Smooth muscle cell (in vitro differentiated cells): ENCODE measurements around the gene DAB1. TPM values are rescaled to one million over a fixed set of nuclear protein-coding genes. Genes with fewer than 3 reads are reported as not detected.

Experiments used
- DNase-seq: peaks from one replicate; lab custom pipeline; 2025; ENCODE audit not compliant: unreplicated experiment; lab: John Stamatoyannopoulos, UW
- H2AFZ ChIP-seq: fragments of 200-600 bp; sonication (generic); 2 replicates; pipeline ENCODE4 v1.6.0; 2016; ENCODE audit warnings: antibody characterized with exemption, low read depth, mild to moderate bottlenecking
- H3F3A ChIP-seq: fragments of 200-600 bp; sonication (generic); 2 replicates; pipeline ENCODE4 v1.6.0; 2017; ENCODE audit warnings: antibody characterized with exemption, low read depth
- H3K27ac ChIP-seq: fragments of 200-600 bp; sonication (generic); 2 replicates; pipeline ENCODE4 v1.5.1; 2016; ENCODE audit warnings: low read depth, mild to moderate bottlenecking
- H3K27me3 ChIP-seq: fragments of 200-600 bp; sonication (generic); 2 replicates; pipeline ENCODE4 v1.6.1; 2016; ENCODE audit warnings: low read depth, mild to moderate bottlenecking
- H3K36me3 ChIP-seq: fragments of 200-600 bp; sonication (generic); 2 replicates; pipeline ENCODE4 v1.5.1; 2016; ENCODE audit warnings: low read depth
- H3K4me1 ChIP-seq: fragments of 200-600 bp; sonication (generic); 2 replicates; pipeline ENCODE4 v1.5.1; 2016; ENCODE audit warnings: low read depth
- H3K4me2 ChIP-seq: fragments of 200-600 bp; sonication (generic); 2 replicates; pipeline ENCODE4 v1.6.0; 2016; ENCODE audit warnings: mild to moderate bottlenecking
- H3K4me3 ChIP-seq: fragments of 200-600 bp; sonication (generic); 2 replicates; pipeline ENCODE4 v1.5.1; 2016; ENCODE audit warnings: mild to moderate bottlenecking
- H3K79me2 ChIP-seq: fragments of 200-600 bp; sonication (generic); 2 replicates; pipeline ENCODE4 v1.6.0; 2016; ENCODE audit warnings: low read depth, mild to moderate bottlenecking
- H3K9ac ChIP-seq: fragments of 200-600 bp; sonication (generic); 2 replicates; pipeline ENCODE4 v1.6.0; 2016; ENCODE audit warnings: low read depth
- H3K9me3 ChIP-seq: fragments of 200-600 bp; sonication (generic); replicated peaks from 2 replicates; pipeline ENCODE4 v1.5.1; 2016; ENCODE audit warnings: low read depth
- H4K20me1 ChIP-seq: fragments of 200-600 bp; sonication (generic); 2 replicates; pipeline ENCODE4 v1.6.0; 2016; ENCODE audit warnings: low read depth
- WGBS: methylation state at CpG from one replicate; pipeline ENCODE4 v1.1.7; 2016; ENCODE audit warnings: low lambda C conversion rate; 5-methylcytosine and 5-hydroxymethylcytosine counted together
- polyA plus RNA-seq: library from polyadenylated mRNA; unstranded; fragments of >200 nt; fragmentation: Nextera tagmentation; extraction: Ambion mirVana; gene quantifications from 2 replicates; pipeline ENCODE4 v1.2.1, GENCODE V29; 2016
- total RNA-seq: library from RNA; depleted of rRNA; stranded (reverse); fragments of >200 nt; gene quantifications from 2 replicates; pipeline ENCODE4 v1.2.3, GENCODE V29; 2014
- TF ChIP-seq, protein P1 (sequence below): fragments of 200-600 bp; sonication (generic); IDR thresholded peaks from 2 replicates; pipeline ENCODE4 v1.5.1; 2017; ENCODE audit warnings: borderline replicate concordance, mild to moderate bottlenecking, antibody characterized with exemption; ENCODE audit not compliant: insufficient read depth, poor library complexity, severe bottlenecking

The DAB1 gene
- total RNA-seq = 0.22 TPM in 1 of 2 replicates, not detected in the other
- polyA plus RNA-seq = 0.30 TPM in 1 of 2 replicates, not detected in the other

DNA sequence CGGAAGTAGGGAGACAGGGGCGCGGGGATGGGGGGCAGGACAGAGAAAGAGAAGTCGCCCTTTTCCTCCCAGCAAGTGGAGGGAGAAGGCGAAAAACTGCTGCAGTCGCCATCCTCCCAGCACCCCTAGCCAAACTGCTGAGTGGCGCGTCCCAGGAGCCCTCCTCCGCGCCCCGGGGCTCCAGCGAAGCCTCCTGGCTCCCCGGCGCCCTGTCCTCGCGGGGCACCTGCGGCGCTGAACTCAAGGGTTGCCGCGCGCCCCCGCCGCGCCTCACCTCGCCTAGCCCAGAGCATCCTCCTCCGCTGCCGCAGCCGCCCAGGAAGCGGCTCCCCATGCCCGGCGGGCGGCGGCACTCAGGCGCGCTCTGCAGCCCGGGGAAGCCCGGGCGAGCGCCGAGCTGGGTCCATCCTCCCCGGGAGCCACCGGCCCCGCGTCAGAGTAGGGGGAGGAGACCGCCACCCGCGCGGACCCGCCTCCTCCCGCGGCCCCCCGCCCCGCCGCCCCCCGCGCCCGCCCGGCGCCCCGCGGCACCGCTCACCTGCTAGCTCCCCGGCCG lies at the start of gene DAB1:
TSS of gene DAB1 (minus strand) at position 405 of the 556 bp plus-strand sequence. CDS start 133,030 bp downstream, outside the sequence.
- Histone ChIP-seq H3K9ac (no peak within 1 kb of the TSS), H3K4me3 (peak within 1 kb of the TSS; percentile 55), H3K9me3 (no peaks in the 10 kb centered on the region), H2AFZ (peak within 1 kb of the TSS; percentile 46), H3K4me2 (peak within 1 kb of the TSS; percentile 93), H3K4me1 (peaks cover 5% of the 10 kb centered on the region), H3K27ac (no peak within 1 kb of the TSS), H4K20me1 (no peaks in the 10 kb centered on the region), H3K36me3 (no peaks in the 10 kb centered on the region), H3F3A (no peaks in the 10 kb centered on the region), H3K79me2 (no peaks in the 10 kb centered on the region), H3K27me3 (peaks cover 76% of the 10 kb centered on the region)
- 2% methylated on average over 30 of the region's 64 CpGs for WGBS
- TF ChIP-seq, protein P1, sequence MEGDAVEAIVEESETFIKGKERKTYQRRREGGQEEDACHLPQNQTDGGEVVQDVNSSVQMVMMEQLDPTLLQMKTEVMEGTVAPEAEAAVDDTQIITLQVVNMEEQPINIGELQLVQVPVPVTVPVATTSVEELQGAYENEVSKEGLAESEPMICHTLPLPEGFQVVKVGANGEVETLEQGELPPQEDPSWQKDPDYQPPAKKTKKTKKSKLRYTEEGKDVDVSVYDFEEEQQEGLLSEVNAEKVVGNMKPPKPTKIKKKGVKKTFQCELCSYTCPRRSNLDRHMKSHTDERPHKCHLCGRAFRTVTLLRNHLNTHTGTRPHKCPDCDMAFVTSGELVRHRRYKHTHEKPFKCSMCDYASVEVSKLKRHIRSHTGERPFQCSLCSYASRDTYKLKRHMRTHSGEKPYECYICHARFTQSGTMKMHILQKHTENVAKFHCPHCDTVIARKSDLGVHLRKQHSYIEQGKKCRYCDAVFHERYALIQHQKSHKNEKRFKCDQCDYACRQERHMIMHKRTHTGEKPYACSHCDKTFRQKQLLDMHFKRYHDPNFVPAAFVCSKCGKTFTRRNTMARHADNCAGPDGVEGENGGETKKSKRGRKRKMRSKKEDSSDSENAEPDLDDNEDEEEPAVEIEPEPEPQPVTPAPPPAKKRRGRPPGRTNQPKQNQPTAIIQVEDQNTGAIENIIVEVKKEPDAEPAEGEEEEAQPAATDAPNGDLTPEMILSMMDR = no peak
- no peak for DNase-seq

DNA sequence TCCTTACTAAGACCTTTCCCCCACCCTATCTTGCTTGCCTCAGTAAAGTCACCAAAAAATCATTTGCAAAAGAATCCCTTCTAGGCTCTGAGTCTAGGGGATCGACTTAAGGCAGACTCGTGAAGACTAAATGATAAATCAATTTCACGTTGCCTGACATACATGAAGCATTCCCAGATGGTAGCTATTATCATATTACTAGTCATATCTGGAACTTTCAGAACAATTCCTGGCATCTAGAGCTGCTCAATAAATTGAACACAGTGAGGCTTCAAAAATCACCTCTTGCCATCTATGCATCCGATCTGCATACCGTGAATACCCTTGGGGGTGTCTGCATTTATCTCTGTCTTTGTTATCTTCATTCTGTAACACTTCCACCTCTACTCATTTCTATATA lies 49.6 kb upstream of the DAB1 start:
- Histone ChIP-seq H3K79me2 (no peaks in the 10 kb centered on the region), H3K9me3 (no peaks in the 10 kb centered on the region), H3K27ac (no peak overlapping the region), H3K4me2 (no peak overlapping the region), H3K36me3 (no peaks in the 10 kb centered on the region), H3F3A (no peaks in the 10 kb centered on the region), H3K4me3 (no peak overlapping the region), H4K20me1 (no peaks in the 10 kb centered on the region), H2AFZ (no peak overlapping the region), H3K9ac (no peak overlapping the region), H3K4me1 (no peaks in the 10 kb centered on the region), H3K27me3 (no peaks in the 10 kb centered on the region)
- 90% methylated on average over 5 of the region's 5 CpGs for WGBS
- TF ChIP-seq, protein P1 = no peak
- no peak for DNase-seq

DNA sequence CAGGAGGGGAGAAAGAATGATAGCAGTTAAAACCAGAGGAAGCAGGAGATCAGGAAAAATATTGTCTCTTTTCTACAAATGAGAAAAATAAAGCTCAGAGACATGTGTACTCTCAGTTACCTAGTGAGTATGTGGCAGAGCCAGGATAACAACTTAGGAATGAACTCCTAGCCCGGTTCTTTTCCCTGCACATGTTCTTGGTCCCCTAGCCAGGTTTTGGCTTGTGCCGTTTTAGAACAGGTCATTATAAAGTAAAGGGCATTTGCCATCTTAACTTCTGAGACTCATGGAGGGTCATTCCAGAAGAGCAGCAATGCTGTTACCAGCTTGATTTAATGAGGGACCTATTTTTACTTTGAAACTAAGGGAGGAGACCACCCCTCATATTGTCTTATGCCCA lies 48.1 kb upstream of the DAB1 start:
- 95% methylated on average over 2 of the region's 2 CpGs for WGBS
- Histone ChIP-seq H3K79me2 (no peaks in the 10 kb centered on the region), H3K9ac (no peak overlapping the region), H3K36me3 (no peaks in the 10 kb centered on the region), H3K4me3 (no peak overlapping the region), H4K20me1 (no peaks in the 10 kb centered on the region), H3K9me3 (no peaks in the 10 kb centered on the region), H2AFZ (no peak overlapping the region), H3K4me1 (no peaks in the 10 kb centered on the region), H3K27me3 (no peaks in the 10 kb centered on the region), H3F3A (no peaks in the 10 kb centered on the region), H3K4me2 (no peak overlapping the region), H3K27ac (no peak overlapping the region)
- DNase-seq = no peak
- TF ChIP-seq, protein P1 = no peak

DNA sequence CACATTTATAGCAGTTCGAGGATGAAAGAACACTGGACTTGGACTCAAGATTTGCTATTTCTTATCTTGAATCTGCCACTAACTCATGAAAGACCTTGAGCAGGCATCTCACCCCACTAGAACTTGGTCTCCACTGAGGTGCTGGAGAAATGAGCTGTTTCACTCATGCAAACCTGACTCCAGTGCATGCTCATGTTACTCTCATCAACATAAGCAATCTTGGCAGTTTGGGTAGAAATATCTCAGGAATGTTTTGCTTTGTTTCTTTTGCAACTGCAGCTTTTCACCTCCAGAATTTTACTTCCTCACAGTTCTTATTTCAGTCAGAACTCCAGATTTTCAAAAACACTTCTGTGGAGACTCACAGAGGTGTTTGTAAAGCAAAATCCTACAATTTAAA lies 46.2 kb upstream of the DAB1 start:
- H3K4me1 ChIP-seq = no peaks in the 10 kb centered on the region
- H3K4me3 ChIP-seq = no peak overlapping the region
- no peaks in the 10 kb centered on the region for H3F3A ChIP-seq
- TF ChIP-seq, protein P1 = no peak
- no peaks in the 10 kb centered on the region for H4K20me1 ChIP-seq
- no peaks in the 10 kb centered on the region for H3K27me3 ChIP-seq
- no peak overlapping the region for H3K9ac ChIP-seq
- no peaks in the 10 kb centered on the region for H3K79me2 ChIP-seq
- no peaks in the 10 kb centered on the region for H3K36me3 ChIP-seq
- no peak overlapping the region for H2AFZ ChIP-seq
- DNase-seq = no peak
- no peak overlapping the region for H3K27ac ChIP-seq
- 83% methylated on average over 1 of the region's 1 CpG for WGBS
- H3K4me2 ChIP-seq = no peak overlapping the region
- H3K9me3 ChIP-seq = no peaks in the 10 kb centered on the region
